Stimulated activated CD4-positive, alpha-beta T cell treated with anti-CD3 and anti-CD28 coated beads, Interleukin-1b, Interleukin-23, amount 100 ng/mL, for 24 hours (primary cell): ENCODE data around the gene AUH.
"Not testable (repeated sequence)": the region's sequence is repeated elsewhere in the genome, so short reads cannot be mapped to it uniquely, and the experiment has no call there.

Experiments used
- DNase-seq, 4 experiments: peaks; one replicate each; pipeline ENCODE4 v3.0.0-alpha.2; 2020; ENCODE audit warnings: low read depth in 4 of 4, low spot score in 1 of 4

Gene AUH

GRCh38 chr9:91361291-91362050 lies at the start of gene AUH:
Gene AUH (minus strand): TSS chr9:91361918. CDS start chr9:91361889, 29 bp downstream.
- DNase-seq: peak; percentile 61 to 79 (median 74)

GRCh38 chr9:91411096-91411771 lies 49.5 kb upstream of the AUH start:
- DNase-seq: no peak

- no peak for DNase-seq
These were observed 48.4 kb upstream of the AUH start for GRCh38 chr9:91410161-91410560.

- no peak for DNase-seq
These were observed 46.8 kb upstream of the AUH start for GRCh38 chr9:91408475-91408874.

GRCh38 chr9:91407580-91408318 lies 46.0 kb upstream of the AUH start:
- DNase-seq: no peak

GRCh38 chr9:91405343-91406077 lies 43.8 kb upstream of the AUH start:
- DNase-seq: no peak

GRCh38 chr9:91403665-91404543 lies 42.2 kb upstream of the AUH start:
- DNase-seq: no peak

GRCh38 chr9:91398926-91399325 lies 37.2 kb upstream of the AUH start:
- DNase-seq: no peak

- no peak for DNase-seq
These were observed 34.1 kb upstream of the AUH start for GRCh38 chr9:91395553-91396471.

GRCh38 chr9:91395106-91395552 lies 33.4 kb upstream of the AUH start:
- no peak for DNase-seq

- no peak for DNase-seq
These were observed 32.1 kb upstream of the AUH start for GRCh38 chr9:91393826-91394225.

GRCh38 chr9:91392435-91392834 lies 30.7 kb upstream of the AUH start:
- no peak for DNase-seq

GRCh38 chr9:91391818-91392217 lies 30.1 kb upstream of the AUH start:
- no peak for DNase-seq

GRCh38 chr9:91391412-91391811 lies 29.7 kb upstream of the AUH start:
- no peak for DNase-seq

GRCh38 chr9:91389686-91390085 lies 28.0 kb upstream of the AUH start:
- not testable (repeated sequence) for DNase-seq

GRCh38 chr9:91386765-91387164 lies 25.0 kb upstream of the AUH start:
- DNase-seq: no peak

GRCh38 chr9:91384954-91385353 lies 23.2 kb upstream of the AUH start:
- no peak for DNase-seq

GRCh38 chr9:91383577-91383976 lies 21.9 kb upstream of the AUH start:
- DNase-seq: no peak

- DNase-seq: no peak
These were observed 20.6 kb upstream of the AUH start for GRCh38 chr9:91382298-91382697.
